NCI-H526 treated with DMSO at 0.1 percent for 48 hours (cell line): ENCODE data around the gene PEAK3.
"Not testable (repeated sequence)": the region's sequence is repeated elsewhere in the genome, so short reads cannot be mapped to it uniquely, and the experiment has no call there.

ENCODE experiments used
- DNase-seq: peaks from one replicate; lab custom pipeline; 2025; lab: John Stamatoyannopoulos, UW

PEAK3 gene

DNA sequence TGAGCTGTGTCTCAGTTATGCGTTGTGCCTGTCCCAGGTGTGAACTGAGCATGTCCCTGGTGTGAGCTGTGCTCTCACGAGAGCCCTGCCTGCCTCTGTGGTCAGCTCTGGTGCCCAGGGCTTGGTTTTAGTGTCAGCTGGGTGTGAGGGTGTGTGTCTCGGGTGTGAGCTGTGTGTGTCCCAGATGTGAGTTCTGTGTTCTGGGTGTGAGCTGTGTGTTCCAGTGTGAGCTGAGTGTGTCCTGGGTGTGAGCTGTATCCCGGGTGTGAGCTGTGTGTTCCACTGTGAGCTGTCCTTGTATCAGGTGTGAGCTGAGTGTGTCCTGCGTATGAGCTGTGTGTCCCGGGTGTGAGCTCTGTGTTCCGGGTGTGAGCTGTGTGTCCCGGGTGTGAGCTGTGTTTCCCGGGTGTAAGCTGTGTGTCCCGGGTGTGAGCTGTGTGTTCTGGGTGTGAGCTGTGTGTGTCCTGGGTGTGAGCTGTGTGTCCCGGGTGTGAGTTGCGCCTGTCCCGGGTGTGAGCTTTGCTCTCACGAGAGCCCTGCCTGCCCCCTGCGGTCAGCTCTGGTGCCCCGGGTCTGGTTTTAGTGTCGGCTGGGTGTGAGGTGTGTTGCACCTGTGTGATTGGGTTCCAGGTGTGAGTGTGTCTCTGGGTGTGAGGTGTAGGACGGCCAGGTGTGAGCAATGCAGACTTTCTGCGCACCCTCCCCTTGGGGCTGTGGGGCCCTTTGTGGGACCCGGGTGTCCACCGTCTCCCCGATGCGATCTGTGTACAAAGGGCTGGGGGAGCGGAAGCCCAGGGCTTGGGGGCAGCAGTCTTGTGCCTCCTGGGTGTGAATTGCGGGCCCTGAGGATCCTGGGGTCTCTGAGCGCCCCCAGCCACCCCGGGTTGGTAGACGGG lies 7.1 kb upstream of the PEAK3 start:
- DNase-seq = no peak

DNA sequence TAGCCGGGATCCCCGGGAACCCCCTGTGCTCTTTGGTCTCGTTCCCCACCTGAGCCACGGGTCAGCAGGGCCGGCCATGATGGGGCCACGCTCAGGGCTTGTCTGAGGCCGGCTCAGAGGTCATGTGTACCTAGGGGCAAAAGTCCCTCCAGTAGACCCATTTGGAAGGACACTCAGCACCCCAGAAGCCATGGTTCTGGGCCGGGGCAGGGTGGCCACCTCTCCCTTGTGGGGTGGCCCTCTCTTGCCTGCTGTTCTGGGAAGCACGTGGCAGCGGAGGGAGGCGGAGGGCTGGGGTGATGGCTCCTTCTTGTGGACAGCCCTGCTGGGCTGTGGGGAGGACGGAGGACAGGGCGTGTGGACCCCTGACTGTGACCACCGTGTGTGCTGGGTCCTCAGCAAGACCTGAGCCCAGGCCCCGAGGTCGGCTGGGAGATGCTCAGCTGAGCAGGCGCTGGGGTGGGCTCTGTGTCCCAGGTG lies 6.4 kb upstream of the PEAK3 start:
- DNase-seq = peak; percentile 48

DNA sequence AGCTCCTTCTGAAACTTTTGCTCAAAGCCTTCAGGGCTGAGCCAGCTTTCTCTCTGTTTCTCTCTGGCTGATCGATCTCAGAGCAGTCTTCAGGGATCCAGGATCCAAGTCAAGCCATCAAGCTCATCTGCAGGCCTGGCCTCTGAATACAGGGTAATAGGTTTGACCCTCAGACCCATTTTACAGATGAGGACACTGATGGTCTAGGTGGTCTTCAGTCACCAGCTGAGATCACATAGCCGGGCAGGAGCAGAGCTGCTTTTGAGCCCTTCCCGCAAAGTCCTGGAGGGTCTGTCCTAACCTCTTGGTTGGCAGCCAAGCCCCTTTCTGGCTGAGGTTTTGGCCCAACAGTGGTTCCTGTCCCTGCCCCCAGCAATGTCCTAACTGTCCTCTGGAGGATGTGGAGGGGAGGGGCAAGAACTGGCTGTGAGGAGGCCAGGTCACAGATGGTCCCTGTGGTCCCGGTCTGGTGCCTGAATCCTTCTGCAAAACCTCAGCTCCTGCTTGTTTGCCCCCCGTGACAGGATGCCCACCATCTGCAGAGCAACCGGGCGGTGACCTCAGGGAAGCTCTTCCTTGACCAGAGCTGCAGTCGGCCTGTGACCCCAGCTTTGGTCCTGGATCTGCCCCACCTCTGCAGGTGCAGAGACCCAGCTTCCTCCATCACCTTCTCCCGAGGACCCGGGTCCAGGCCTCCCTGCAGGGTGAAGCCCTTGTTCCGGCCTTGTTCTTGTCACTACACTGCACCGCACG lies 5.8 kb upstream of the PEAK3 start:
- DNase-seq = no peak

DNA sequence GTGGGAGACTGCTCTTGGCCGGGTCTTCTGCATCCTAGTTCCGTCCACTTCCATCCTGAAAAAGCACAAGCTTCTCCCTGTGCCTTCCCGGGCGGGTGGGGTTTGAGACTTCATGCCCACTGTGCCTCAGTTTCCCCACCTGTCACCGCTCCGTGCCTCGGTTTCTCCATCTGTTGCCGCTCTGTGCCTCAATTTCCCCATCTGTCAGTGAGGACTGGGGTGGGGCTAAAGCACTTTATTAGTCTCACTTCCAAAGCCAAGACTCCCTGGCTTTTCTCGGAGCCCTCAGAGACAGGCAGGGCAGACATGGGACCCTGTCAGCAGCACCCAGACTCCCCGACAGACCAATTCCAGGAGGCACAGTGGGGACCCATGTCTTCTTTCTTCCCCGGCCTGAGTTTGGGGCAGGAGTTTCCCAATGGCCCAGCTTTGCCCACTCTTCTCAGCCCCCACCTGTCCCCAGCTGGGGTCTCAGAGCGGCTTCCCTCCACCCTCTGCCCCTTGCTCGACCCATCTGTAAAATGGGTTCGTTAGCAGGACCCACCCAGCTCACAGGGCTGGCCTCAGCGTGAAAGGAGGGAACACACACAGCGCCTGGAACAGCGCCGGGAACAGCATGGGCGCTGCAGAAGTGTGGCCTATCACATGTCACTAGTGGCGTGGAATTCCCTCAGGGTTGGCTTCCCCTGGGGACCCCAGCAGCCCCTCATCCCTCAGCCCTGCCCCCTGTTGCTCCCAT lies 4.6 kb upstream of the PEAK3 start:
- DNase-seq = no peak

- no peak for DNase-seq
These were observed 2.0 kb upstream of the PEAK3 start for GRCh38 chr19:2283835-2284507.

GRCh38 chr19:2282862-2283237 lies 875 bp upstream of the PEAK3 start:
- DNase-seq = no peak

GRCh38 chr19:2281265-2282061 lies 512 bp downstream of the PEAK3 start:
- DNase-seq = not testable (repeated sequence)

DNA sequence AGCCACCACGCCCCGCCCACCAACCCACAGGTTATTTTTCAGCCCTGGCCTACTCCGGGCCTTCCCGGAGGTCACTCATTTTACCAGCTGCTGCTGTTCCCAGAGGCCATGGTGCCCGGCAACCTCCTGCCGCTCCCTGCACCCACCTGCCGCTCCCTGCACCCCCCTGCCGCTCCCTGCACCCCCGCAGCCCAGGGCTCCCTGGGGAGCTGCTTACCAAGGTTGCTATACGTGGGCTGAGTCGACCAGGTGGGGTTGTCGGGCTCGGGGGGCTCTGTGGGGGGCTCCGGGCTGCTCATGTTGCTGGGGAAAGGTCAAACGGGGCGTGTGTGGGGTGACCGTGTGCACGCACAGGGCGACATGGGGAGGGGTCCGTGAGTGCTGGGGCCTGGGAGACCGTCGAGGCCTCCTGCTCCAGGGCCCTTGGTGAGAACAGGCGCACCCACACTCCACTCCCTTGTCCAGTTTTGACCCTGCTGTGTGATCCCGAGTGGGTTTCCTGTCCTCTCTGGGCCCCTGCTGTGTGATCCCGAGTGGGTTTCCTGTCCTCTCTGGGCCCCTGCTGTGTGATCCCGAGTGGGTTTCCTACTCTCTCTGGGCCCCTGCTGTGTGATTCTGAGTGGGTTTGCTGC lies 1.2 kb downstream of the PEAK3 start:
- DNase-seq = no peak

- no peak for DNase-seq
These were observed 3.4 kb downstream of the PEAK3 start for GRCh38 chr19:2278459-2279158.

DNA sequence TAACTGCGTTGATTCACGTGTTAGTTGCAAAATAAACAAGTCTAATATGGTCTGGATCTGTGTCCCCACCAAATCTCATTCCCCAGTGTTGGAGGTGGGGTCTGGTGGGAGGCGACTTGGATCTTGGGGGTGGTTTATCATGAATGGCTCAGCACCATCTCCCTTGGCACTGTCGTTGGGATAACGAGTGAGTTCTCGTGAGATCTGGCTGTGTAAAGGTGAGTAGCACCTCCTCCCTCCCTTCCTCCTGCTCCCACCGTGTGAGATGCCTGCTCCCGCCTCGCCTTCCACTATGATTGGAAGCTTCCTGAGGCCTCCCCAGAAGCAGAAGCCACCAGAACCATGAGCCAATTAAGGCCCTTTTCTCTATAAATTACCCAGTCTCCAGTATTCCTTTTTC lies 4.8 kb downstream of the PEAK3 start:
- no peak for DNase-seq

- no peak for DNase-seq
These were observed 5.5 kb downstream of the PEAK3 start for GRCh38 chr19:2276429-2276986.

DNA sequence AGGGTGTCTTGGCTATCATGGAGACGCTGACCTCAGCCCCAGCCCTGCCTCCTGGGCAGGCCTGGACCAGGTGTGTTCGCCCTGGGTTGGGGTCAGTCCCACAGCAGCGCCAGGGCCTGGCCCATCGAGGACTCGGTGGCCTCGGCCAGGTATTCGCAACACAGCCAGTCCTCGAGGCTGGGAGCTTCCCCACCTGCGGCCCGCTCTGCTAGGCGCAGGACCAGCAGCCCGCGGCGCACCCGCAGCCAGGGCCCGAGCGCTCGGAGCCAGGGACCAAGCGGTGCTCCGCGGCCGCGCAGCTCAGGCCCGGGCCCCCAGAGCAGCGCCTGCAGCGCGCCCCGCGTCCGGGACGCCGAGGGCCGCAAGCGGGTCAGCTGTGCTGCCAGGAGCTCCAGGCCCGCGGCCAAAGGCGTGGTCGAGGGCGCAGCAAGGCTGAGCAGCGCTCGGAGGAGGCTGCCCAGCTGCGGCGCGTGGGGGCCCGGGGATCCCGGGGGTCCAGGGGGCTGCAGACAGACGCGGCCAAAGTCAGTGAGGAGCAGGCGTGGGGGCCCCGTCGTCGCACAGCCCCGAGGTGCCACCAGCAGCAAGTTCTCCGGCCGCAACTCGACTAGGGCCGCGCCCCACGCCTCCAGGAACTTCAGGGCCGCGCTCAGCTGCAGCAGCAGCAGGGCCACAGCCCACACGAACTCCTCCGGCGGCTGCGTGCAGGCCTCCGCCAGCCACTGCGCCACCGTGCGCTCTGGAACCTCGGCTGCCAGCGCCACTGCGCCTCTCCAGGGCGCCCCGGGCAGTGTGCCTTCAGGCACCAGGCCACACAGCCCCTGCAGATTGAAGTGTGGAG lies 6.2 kb downstream of the PEAK3 start:
- no peak for DNase-seq

- no peak for DNase-seq
These were observed 6.9 kb downstream of the PEAK3 start for GRCh38 chr19:2274931-2275535.

DNA sequence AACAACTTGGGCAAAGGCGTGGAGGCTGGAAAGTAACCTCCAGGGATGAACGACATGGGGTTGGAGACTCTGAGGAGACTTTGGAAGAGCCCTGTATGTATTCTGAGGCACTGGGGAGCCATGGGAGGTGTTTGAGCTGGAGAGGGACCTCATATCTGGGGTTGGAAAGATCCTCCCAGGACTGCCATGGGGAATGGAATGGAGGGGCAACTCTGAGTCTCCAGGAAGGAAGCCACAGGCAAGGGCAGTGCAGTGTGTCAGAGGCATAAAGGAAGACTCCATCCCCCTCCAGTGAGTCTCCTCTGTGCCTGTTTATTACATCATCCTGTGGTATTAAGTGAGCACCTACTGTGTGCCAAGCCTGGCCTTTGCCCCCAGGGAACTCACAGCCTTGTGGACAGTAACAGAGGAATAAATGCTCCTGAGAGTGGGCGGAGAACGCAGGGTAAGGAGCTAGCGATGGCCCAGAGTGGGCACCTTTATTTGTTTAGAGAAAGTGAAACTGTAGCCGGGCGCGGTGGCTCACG lies 7.7 kb downstream of the PEAK3 start:
- DNase-seq = no peak

- DNase-seq = peak; percentile 35
These were observed 8.4 kb downstream of the PEAK3 start for GRCh38 chr19:2273356-2274184.

DNA sequence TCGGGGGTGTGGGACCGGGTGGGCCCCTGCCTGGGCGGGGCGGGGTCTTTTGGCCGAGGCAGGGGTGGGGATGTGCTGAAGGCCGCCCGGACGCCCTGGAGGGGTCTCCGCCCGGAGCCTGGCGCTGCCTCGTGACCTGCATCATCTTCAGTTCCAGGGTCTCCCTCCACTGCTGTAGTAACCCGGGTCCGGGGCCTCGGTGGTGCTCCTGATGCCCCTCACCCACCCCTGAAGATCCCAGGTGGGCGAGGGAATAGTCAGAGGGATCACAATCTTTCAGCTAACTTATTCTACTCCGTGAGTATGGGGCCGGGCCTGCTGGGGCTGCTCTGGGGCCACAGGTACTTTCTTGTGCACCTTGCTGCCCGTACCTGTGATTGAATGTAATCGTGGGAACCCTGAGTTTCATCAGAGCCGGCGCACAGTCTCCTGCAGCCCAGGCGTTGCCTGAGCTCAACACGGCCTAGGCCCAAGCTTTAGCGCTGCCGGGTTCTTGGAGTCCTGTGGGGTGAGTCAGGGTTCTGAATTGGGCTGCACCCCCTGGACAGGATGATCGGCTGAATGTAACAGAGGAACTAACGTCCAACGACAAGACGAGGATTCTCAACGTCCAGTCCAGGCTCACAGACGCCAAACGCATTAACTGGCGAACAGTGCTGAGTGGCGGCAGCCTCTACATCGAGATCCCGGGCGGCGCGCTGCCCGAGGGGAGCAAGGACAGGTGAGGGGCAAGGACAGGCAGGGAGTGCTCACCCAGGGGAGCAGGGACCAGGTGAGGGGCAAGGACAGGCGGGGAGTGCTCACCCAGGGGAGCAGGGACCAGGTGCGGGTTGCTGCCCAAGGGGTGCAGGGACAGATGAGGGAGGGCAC lies 10.5 kb downstream of the PEAK3 start:
- DNase-seq = no peak
